HG02970 (cell line): ENCODE measurements around the gene CCHCR1.

Experiments used
- ATAC-seq: cut with Tn5 transposase; IDR thresholded peaks from one replicate; pipeline ENCODE4 v1.9.1; 2021; ENCODE audit warnings: mild to moderate bottlenecking, moderate library complexity, moderate number of reproducible peaks; ENCODE audit not compliant: unreplicated experiment, low FRiP score

The CCHCR1 gene

GRCh38 chr6:31135710-31136109 lies 21.9 kb downstream of the CCHCR1 start:
- ATAC-seq: no peak

GRCh38 chr6:31132806-31133205 lies 24.8 kb downstream of the CCHCR1 start:
- ATAC-seq: no peak

DNA sequence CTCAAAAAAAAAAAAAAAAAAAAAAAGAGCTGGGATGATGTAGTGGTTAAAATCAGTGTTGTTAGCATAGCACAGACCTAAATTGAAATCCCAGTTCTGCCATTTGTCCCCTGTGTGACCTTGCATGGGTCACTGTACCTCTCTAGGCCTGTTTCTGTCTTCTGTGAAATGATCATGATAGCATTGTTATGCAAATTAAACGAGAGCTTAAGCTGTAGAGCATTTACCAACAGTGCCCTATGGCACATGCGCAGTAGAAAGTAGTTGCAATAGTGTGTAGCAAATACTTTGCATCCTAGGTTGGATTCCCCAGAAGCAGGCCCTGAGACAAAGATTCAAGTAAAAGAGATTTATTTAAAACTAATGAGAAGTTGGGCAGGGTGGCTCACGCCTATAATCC lies 26.0 kb downstream of the CCHCR1 start:
- no peak for ATAC-seq

GRCh38 chr6:31130751-31131150 lies 26.9 kb downstream of the CCHCR1 start:
- ATAC-seq: no peak

DNA sequence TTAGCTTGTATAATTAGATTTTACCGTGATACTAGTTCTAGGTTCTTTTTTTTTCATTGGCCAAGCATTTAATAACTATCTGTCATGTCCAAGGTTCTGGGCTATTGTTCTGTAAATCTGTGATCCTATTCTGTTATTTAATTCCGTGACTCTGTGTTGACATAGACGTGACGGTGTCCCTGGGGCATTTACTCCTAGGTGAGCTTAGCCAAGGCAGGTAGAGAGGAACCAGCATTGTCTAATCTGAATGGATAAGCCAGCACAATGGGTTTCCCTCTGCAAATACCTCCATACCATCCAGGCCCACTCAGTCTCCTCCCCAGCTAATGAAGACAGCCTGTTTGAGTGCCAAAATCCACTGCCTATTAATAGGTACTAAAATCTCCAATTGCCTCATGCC lies 28.5 kb downstream of the CCHCR1 start:
- ATAC-seq: no peak

- ATAC-seq: no peak
These were observed 29.4 kb downstream of the CCHCR1 start for GRCh38 chr6:31128093-31128676.

- no peak for ATAC-seq
These were observed 31.0 kb downstream of the CCHCR1 start for GRCh38 chr6:31126396-31127175.

- ATAC-seq: no peak
These were observed 31.8 kb downstream of the CCHCR1 start for GRCh38 chr6:31125586-31126363.

DNA sequence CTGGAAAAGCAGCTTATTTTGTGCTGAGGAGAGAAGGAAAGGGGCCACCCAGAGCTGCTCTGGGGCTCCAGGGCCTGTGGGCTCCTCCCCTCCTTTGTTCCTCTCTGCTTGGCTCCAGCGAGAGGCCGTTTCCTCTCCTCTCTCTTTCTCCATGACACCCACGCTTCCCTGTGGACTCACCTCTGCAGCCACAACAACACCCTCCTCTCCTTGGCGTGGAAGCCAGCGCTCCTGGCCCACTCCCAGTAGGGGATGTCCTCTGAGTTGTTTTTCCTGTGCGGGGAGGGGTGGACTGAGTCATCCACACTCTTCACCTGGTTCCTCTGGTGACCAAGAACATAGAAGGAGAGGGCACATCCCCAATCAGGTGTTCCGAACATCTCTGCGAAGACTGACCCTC lies 32.4 kb downstream of the CCHCR1 start:
- no peak for ATAC-seq

GRCh38 chr6:31122791-31123706 lies 34.6 kb downstream of the CCHCR1 start:
- ATAC-seq: no peak

DNA sequence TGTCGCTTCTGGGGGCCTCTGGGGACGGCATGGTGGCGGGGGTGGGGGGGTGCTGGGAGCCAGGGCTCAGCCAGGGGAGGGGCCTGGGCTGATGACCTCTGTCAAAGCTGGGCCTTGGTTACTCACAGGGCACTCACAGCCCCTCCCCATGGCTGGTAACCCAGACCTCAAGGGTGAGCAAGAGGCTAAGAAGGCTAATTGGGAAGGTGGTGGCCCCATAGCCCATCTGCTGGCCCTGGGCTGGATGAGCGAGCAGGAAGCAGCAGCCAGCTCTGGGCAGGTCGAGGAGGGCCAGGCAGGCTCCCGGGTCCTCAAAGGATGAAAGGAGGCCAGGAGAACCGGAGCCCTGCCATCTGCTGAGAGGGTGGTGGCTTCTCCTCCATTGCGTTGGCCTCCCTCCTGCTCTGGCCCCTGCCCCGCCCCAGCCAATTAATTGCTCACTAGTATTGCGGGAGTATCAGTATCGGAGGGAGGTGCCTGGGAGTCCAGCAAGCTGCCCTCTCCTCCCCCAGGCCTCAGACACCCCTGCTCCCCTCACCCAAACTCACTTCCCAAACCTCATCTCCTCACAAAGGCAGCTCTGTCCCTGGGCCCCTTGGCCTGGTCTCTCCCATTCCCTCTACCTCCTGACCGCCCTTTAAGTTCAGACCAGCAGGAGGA lies 36.3 kb downstream of the CCHCR1 start:
- ATAC-seq: no peak

DNA sequence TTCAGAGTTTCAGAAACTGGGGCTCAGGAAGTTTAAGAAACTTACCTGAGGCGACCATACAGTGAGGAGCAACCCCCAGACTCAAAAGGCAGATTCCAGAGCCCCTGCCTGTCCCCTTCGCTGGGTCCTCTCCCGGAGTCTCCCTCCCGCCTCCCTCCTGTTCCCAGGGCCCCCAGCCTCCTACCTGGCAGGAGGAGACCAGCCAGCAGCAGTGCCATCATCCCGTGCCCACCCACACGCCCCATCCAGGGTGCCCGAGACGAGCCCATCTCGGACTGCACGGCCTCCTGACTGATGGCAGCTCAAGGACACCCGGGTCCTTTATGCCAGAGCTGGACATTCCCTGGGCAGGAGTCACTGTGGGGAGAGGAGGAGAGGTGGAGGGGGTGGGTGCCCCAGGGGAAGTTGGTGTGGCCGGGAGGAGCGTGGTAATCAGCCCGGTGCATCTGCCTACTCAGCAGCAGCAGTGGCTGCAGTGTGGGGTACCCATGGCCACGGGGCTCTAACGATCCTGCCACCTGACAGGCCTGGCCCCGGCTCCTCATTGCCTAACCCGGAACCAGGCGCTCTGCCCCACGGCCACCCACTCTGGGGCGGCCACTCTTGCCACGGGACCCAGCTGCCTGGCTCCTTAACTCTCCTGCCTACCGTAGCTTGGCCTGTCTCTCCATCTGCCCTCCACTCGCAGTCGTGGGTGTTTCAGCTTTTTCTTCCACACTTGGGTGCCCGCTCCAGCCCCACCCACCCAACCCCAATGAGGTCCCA lies 37.3 kb downstream of the CCHCR1 start, which contains the start of gene CDSN:
Gene CDSN, minus strand, starts transcription at position 296 of the 765 bp plus-strand sequence. Its CDS starts 27 bp downstream, at position 269.
- ATAC-seq: no peak

DNA sequence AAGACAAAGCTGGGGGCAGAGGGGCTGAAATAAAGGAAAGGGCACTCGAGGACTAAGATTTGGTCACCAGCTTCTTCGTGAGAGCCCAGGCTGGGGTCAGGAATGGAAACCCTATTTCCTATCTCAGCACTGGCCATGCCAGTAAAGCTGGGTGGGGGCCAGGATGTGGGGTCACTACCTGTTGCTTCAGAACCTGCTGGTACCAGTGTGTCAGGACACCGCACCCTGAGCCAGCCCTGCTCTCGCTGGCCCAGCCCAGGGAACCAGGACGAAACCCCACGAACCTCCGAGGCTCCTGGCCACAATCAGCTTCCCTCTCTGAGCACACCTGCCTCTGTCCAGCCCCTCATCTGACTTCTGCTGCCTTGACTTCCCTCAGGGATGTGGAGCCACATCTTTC lies 39.4 kb downstream of the CCHCR1 start:
- ATAC-seq: no peak

- no peak for ATAC-seq
These were observed 40.8 kb downstream of the CCHCR1 start for GRCh38 chr6:31116661-31117385.

- ATAC-seq: no peak
These were observed 41.6 kb downstream of the CCHCR1 start for GRCh38 chr6:31115941-31116560.

GRCh38 chr6:31114970-31115849 lies 42.4 kb downstream of the CCHCR1 start:
- ATAC-seq: no peak

DNA sequence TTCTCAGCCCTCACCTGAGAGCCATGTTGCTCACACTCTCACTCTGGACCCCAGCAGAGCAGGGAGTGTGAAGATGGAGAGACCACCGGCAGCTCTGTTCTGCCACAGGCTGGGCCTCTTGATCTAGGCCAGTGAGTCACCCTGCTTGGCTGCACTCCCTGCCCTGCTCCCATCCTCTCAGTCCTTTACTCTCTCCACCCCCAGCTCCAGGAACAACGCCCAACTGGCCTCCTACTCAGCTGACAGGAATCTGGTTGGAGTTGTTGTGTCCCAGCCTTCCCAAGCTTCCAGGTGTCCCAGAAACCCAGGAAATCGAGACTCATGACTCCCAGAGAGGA lies 43.1 kb downstream of the CCHCR1 start, which contains the start of gene PSORS1C1:
Gene PSORS1C1, plus strand, starts transcription at position 260 of the 338 bp plus-strand sequence. CDS start 14,833 bp downstream, outside the sequence.
- no peak for ATAC-seq
